Heart right ventricle (tissue), 16 donors: ENCODE data around the gene PDZD2. TPM values are rescaled to one million over a fixed set of nuclear protein-coding genes. Genes with fewer than 3 reads are reported as not detected.
A peak's percentile ranks its signal among the peaks of the same experiment; 100 is the strongest.

Experiments used
- ATAC-seq, 8 donors: fragments of 200-7000 bp; cut with Tn5 transposase; one replicate each; pipeline ENCODE4 v1.9.1; 2020; ENCODE audit warnings: mild to moderate bottlenecking in 8 of 8, moderate library complexity in 8 of 8, moderate number of reproducible peaks in 1 of 8
- DNase-seq, 2 donors: peaks; one replicate each; pipeline ENCODE4 v3.0.0-alpha.2; 2020
- H3K27ac ChIP-seq, 10 donors: fragments of 200-600 bp; sonication (generic) in 2 of 10; one replicate each; pipeline versions ENCODE4 v1.5.0 to v1.8.0; 2020 to 2022; ENCODE audit warnings: mild to moderate bottlenecking in 3 of 10
- H3K27me3 ChIP-seq, 7 donors: fragments of 200-600 bp; one replicate each; pipeline ENCODE4 v1.8.0; 2021 to 2022; ENCODE audit warnings: mild to moderate bottlenecking in 2 of 7
- H3K36me3 ChIP-seq, 9 donors: fragments of 200-600 bp; sonication (generic) in 1 of 9; one replicate each; pipeline versions ENCODE4 v1.5.0 to v1.8.0; 2020 to 2022; ENCODE audit warnings: mild to moderate bottlenecking in 2 of 9
- H3K4me1 ChIP-seq, 9 donors: fragments of 200-600 bp; sonication (generic) in 1 of 9; one replicate each; pipeline versions ENCODE4 v1.5.0 to v1.8.0; 2020 to 2022; ENCODE audit warnings: mild to moderate bottlenecking in 4 of 9
- H3K4me3 ChIP-seq, 10 donors: fragments of 200-600 bp; sonication (generic) in 2 of 10; one replicate each; pipeline versions ENCODE4 v1.5.0 to v1.8.0; 2020 to 2022; ENCODE audit warnings: mild to moderate bottlenecking in 7 of 10, moderate library complexity in 2 of 10
- H3K9me3 ChIP-seq, 11 donors: fragments of 200-600 bp in 10 of 11; sonication (generic) in 2 of 11; one replicate each; pipeline versions ENCODE4 v1.5.0 to v1.8.0; 2013 to 2022; ENCODE audit warnings: mild to moderate bottlenecking in 2 of 11, control low read depth in 1 of 11, moderate library complexity in 1 of 11
- WGBS, 2 donors: extraction: QIAGEN DNeasy Blood & Tissue Kit; methylation state at CpG; one replicate each; pipeline ENCODE4 v1.1.7; 2013; ENCODE audit warnings: inconsistent platforms in 1 of 2; 5-methylcytosine and 5-hydroxymethylcytosine counted together
- intact Hi-C, 10 donors: fragments of 100-400 bp; cut with DNase I; formaldehyde crosslinking; loops; one replicate each; pipeline versions ENCODE4 v1.11.1 to v1.14.2; 2022
- polyA plus RNA-seq, 2 donors: library from polyadenylated mRNA; stranded (reverse); fragments of 200-250 nt; gene quantifications; one replicate each; pipeline ENCODE4 v1.2.3, GENCODE V29; 2013
- total RNA-seq, 10 donors: library from RNA; stranded (reverse); fragmentation: NEBNext Ultra II Directional in 3 of 10; extraction: Animal tissue kit (Norgen Biotek cat#: 25700) in 3 of 10; gene quantifications; one replicate each; pipeline versions ENCODE4 v1.2.1 to v1.2.4, GENCODE V29; 2021 to 2023
- TF ChIP-seq, protein P1 (sequence below), 9 donors: fragments of 200-600 bp; sonication (generic) in 2 of 9; IDR thresholded peaks; one replicate each; pipeline versions ENCODE4 v1.5.0 to v1.8.0; 2021 to 2022; ENCODE audit warnings: antibody characterized with exemption in 9 of 9, mild to moderate bottlenecking in 5 of 9, moderate library complexity in 1 of 9
- donor health status: Arrhythmogenic right ventricular cardiomyopathy.
- donor health status: ischemic (EF 13 %, LVEDD 7.1; RV severe dilation, severe dysfunction).
- donor health status: healthy with polysubstance abuse.
- donor health status: DM: no; HTN: yes; CAD: no.
- donor health status: DM: no; HTN: no; CAD: no.
- donor health status: ischemic (EF 25% LVEDD 6.9; RV normal size, moderate dysfunction).
- donor health status: ischemic (EF 25% LVEDD 5.7; RV mildly dilated, moderate dysfunction).
- donor health status: healthy.
- donor health status: DM: yes; HTN: yes; CAD: no.
- donor health status: Ischemic cardiomyopathy.
- donor health status: ischemic (EF 35%, LVEDD 5.7; RV mildly dilated, moderate dysfunction).
- donor health status: nonischemic (EF 11% LVEDD 7.7; RV severe dilation, severe dysfunction).
- donor health status: DM: yes; HTN: yes; CAD: no.
- donor health status: PGD.
- donor health status: ischemic (EF 29% LVEDD 5.4; RV normal size, mild dysfunction).
- donor health status: nonischemic (EF 23%, LVEDD 6.1; RV moderate dilation, normal function).

PDZD2 gene
- total and polyA plus RNA-seq, 12 donors, result 9.0 to 117 (median 82.5) TPM

GRCh38 chr5:32138839-32139493, 500.0 kb downstream of the PDZD2 start:
- peaks cover 0 to 54% (median 10%) of the 10 kb centered on the region in 9 donors for H3K36me3 ChIP-seq
- H3K4me3 ChIP-seq, result no peak overlapping the region
- intact Hi-C loops, result loop anchor here in 1 of 10 donors (10.0 kb wide), 1 partner anchor 196 kb away; no protein-coding TSS in a partner anchor
- WGBS, 2 donors, result 85 to 87% methylated on average over 7 of the region's 7 CpGs
- TF ChIP-seq, protein P1, sequence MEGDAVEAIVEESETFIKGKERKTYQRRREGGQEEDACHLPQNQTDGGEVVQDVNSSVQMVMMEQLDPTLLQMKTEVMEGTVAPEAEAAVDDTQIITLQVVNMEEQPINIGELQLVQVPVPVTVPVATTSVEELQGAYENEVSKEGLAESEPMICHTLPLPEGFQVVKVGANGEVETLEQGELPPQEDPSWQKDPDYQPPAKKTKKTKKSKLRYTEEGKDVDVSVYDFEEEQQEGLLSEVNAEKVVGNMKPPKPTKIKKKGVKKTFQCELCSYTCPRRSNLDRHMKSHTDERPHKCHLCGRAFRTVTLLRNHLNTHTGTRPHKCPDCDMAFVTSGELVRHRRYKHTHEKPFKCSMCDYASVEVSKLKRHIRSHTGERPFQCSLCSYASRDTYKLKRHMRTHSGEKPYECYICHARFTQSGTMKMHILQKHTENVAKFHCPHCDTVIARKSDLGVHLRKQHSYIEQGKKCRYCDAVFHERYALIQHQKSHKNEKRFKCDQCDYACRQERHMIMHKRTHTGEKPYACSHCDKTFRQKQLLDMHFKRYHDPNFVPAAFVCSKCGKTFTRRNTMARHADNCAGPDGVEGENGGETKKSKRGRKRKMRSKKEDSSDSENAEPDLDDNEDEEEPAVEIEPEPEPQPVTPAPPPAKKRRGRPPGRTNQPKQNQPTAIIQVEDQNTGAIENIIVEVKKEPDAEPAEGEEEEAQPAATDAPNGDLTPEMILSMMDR (IDR thresholded peaks at IDR 0.05), result no peak
- peaks cover 3 to 15% (median 7%) of the 10 kb centered on the region in 9 donors for H3K4me1 ChIP-seq
- H3K27ac ChIP-seq, result peak overlapping the region in 1 of 10 donors; percentile 3
- ATAC-seq, result no peak
- H3K27me3 ChIP-seq, result no peaks in the 10 kb centered on the region
- no peaks in the 10 kb centered on the region for H3K9me3 ChIP-seq
- no peak for DNase-seq

DNA sequence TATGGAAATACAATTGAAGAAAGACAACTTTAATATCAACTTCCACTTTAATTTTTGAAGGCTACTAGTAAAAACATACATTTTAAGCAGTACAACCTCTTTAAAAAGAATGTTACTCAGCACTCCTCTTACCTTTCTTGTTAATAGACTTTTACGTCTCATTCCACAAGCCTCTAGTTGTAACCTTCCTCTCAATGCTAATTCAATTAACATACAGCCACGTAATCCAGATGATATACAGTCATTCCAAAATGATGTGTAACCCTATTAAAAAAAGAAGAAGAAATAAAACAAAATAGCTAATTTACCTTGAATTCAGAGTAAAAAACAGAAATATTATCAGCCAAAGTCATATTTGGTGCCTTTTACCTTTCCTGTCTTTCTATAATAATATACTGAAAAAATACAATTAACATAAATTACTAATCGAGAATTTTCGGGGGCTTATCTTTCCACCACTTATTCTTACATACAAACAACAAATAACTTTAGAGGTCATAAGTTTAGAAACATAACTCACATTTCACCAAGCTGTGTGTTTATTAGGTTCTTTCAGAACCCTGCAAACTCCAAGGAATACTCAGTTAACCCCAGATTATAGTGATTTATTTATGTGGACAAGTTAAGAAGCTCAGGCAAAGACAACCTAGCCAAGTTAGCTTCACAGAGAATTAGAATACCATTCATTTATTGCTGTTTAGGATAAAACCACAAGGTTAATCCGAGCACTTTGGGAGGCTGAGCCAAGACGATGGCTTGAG, 504.9 kb downstream of the PDZD2 start:
- 72 to 77% methylated on average over 6 of the region's 6 CpGs for WGBS, 2 donors
- intact Hi-C loops, result no loop called here

GRCh38 chr5:32144378-32145207, 505.7 kb downstream of the PDZD2 start:
- peak overlapping the region in 7 of 10 donors; percentile 0 to 61 (median 34) for H3K27ac ChIP-seq
- no peak overlapping the region for H3K4me3 ChIP-seq
- no peaks in the 10 kb centered on the region for H3K27me3 ChIP-seq
- ATAC-seq (peak in 7 of 8 donors; percentile 25 to 81 (median 64)), DNase-seq (peak; percentile 41 to 44)
- WGBS, 2 donors, result 75 to 77% methylated on average over 5 of the region's 5 CpGs
- H3K4me1 ChIP-seq, result peaks cover 21 to 63% (median 58%) of the 10 kb centered on the region in 9 donors
- TF ChIP-seq, protein P1 (IDR thresholded peaks at IDR 0.05), result no peak
- H3K9me3 ChIP-seq, result no peaks in the 10 kb centered on the region
- H3K36me3 ChIP-seq, result peaks cover 0 to 14% (median 0%) of the 10 kb centered on the region in 9 donors
- intact Hi-C loops, result no loop called here

More for the DNA sequence above, 504.9 kb downstream of the PDZD2 start:
- TF ChIP-seq, protein P1 (IDR thresholded peaks at IDR 0.05), result no peak
- peak overlapping the region in 5 of 10 donors; percentile 2 to 49 (median 14) for H3K27ac ChIP-seq
- no peak overlapping the region for H3K4me3 ChIP-seq
- ATAC-seq (no peak), DNase-seq (no peak)
- H3K27me3 ChIP-seq, result no peaks in the 10 kb centered on the region
- peaks cover 0 to 14% (median 0%) of the 10 kb centered on the region in 9 donors for H3K36me3 ChIP-seq
- no peaks in the 10 kb centered on the region for H3K9me3 ChIP-seq
- peaks cover 21 to 60% (median 53%) of the 10 kb centered on the region in 9 donors for H3K4me1 ChIP-seq

DNA sequence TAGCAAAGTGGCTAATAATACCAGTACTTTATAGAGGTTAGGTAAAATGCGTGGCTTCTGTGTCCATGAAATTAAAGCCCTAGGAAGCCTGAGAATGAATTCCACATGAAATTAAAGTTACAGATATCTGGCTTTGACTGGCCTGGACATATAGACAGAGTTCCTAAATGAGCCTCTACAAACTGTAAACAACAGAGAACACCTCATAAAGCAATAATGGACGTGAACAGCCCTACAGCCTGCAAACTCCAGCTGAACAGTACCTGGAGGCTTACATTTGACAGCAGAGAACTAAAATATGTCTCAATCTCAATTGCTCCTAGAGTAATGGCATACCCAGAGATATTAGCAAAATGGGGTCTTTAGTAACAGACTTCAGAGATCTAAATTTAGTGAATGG, 506.4 kb downstream of the PDZD2 start:
- peaks cover 0 to 12% (median 0%) of the 10 kb centered on the region in 9 donors for H3K36me3 ChIP-seq
- no peaks in the 10 kb centered on the region for H3K9me3 ChIP-seq
- intact Hi-C loops, result no loop called here
- TF ChIP-seq, protein P1 (IDR thresholded peaks at IDR 0.05), result no peak
- ATAC-seq, result peak in 3 of 8 donors; percentile 29 to 38 (median 32)
- DNase-seq, result no peak
- H3K4me1 ChIP-seq, result peaks cover 21 to 71% (median 63%) of the 10 kb centered on the region in 9 donors
- peak overlapping the region in 7 of 10 donors; percentile 0 to 61 (median 34) for H3K27ac ChIP-seq
- H3K27me3 ChIP-seq, result no peaks in the 10 kb centered on the region
- H3K4me3 ChIP-seq, result no peak overlapping the region
- WGBS, 2 donors, result 33 to 55% methylated on average over 2 of the region's 2 CpGs
